GM12892 (cell line): ENCODE measurements around the gene CPXM1.

ENCODE experiments used
- DNase-seq: peaks from one replicate; pipeline ENCODE4 v3.0.0; 2011; ENCODE audit not compliant: insufficient read length
- FAIRE-seq: peaks from 2 replicates; lab custom pipeline; 2011; peaks lifted over from hg19 to GRCh38; lab: Jason Lieb, UNC
- POLR2A ChIP-seq: IDR thresholded peaks from 2 replicates; pipeline ENCODE4 v1.6.1; 2011; ENCODE audit warnings: low read depth, low read length, control low read depth
- POLR2AphosphoS5 ChIP-seq: IDR thresholded peaks from 2 replicates; pipeline ENCODE4 v1.6.1; 2011; ENCODE audit warnings: low read depth, low read length, control low read depth
- TAF1 ChIP-seq: IDR thresholded peaks from 2 replicates; pipeline ENCODE4 v1.6.1; 2011; ENCODE audit warnings: low read depth, mild to moderate bottlenecking, control low read depth, low read length, borderline replicate concordance

Gene CPXM1

GRCh38 chr20:2749343-2749950, 51.0 kb downstream of the CPXM1 start:
- TF ChIP-seq POLR2A (no peak), POLR2AphosphoS5 (no peak), TAF1 (no peak)
- FAIRE-seq (no peak), DNase-seq (no peak)

DNA sequence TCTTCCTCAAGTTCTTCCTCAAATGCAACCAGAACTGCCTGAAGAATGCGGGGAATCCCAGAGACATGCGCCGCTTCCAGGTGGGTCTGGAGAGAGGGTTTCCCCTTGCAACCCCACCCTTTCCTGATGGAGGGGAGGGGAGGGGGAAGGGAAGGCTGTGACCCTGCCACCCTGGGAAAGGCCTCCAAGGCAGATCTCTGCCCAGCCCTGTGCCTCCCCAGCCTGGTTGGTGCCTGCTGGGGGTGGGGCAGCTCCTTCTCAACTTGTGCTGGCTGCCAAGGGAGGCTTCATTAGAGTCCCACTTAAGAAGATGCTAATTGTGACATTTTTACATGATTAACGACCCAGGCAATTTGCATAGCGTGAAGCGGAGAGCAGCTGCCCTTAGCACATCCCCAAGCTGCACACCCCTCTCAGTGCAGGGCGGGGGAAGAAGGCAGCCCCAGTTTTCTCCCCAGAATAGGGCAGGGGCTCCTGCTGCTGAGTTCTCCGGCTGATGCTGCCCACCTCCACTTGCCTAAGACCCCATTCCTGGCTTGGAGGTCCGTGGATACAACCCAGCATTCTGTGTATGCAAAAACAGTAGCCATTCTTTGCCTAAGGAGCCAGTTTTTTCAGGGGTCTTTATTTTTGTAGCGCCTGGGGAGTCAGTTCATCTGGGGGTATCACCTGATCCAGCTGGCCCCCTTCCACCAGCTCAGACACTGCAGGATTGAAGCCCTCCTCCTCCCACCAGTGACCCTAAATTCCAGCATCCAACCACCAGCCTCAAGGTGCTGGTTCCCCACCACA, 51.7 kb downstream of the CPXM1 start:
- no peak for DNase-seq
- no peak for TF ChIP-seq TAF1
- TF ChIP-seq POLR2A, result no peak
- no peak for TF ChIP-seq POLR2AphosphoS5
- no peak for FAIRE-seq

DNA sequence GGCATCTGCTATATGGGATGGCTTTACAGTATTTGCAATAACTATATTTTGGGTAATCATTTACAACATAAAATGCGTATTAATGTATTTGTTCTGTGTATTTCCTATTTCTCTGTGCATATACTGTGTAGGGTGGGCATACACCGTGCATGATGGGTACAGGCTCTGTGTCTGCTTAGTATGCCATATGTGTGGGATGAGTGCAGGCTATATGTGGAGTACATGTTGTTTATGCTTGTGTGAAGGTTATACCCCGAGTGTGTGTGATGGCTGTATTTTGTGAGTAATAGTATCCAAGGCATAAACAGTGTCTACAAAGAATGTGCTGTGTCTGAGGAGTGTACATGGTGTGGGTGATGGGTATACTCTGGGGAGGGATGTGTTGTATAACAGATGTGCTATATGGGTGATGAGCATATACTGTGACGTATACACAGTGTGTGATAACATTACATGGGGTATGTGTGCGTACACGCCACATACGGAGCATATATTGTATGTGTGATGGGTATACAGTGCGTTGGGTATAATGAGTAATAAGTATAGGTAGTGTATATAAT, 52.7 kb downstream of the CPXM1 start:
- FAIRE-seq (no peak), DNase-seq (no peak)
- TF ChIP-seq POLR2A (no peak), POLR2AphosphoS5 (no peak), TAF1 (no peak)

- no peak for DNase-seq
- FAIRE-seq, result no peak
- TF ChIP-seq POLR2AphosphoS5 (no peak), POLR2A (no peak), TAF1 (no peak)
Measured at GRCh38 chr20:2746636-2747265, 53.7 kb downstream of the CPXM1 start.

- TF ChIP-seq TAF1, result no peak
- no peak for TF ChIP-seq POLR2A
- TF ChIP-seq POLR2AphosphoS5, result no peak
- FAIRE-seq, result no peak
- DNase-seq, result no peak
Measured at GRCh38 chr20:2745936-2746635, 54.3 kb downstream of the CPXM1 start.

GRCh38 chr20:2745060-2745910, 55.1 kb downstream of the CPXM1 start:
- FAIRE-seq, result no peak
- TF ChIP-seq POLR2A (no peak), POLR2AphosphoS5 (no peak), TAF1 (no peak)
- no peak for DNase-seq
